Karpas-422 (cell line): Measurements from ENCODE around the gene KLHL2. TPM values are rescaled to one million over a fixed set of nuclear protein-coding genes. Genes with fewer than 3 reads are reported as not detected.
A peak's percentile ranks its signal among the peaks of the same experiment; 100 is the strongest.

Source experiments
- DNase-seq: peaks from one replicate; pipeline ENCODE4 v3.0.0-alpha.2; 2015
- H2AFZ ChIP-seq: fragments of 200-600 bp; sonication (generic); 2 replicates; pipeline ENCODE4 v1.6.1; 2014; ENCODE audit warnings: antibody characterized with exemption, low read length, mixed read lengths
- H3K27ac ChIP-seq: fragments of 200-600 bp; sonication (generic); 2 replicates; pipeline ENCODE4 v1.5.1; 2014; ENCODE audit warnings: mild to moderate bottlenecking, low read length, moderate library complexity
- H3K27me3 ChIP-seq: fragments of 200-600 bp; sonication (generic); 2 replicates; pipeline ENCODE4 v1.6.1; 2014; ENCODE audit warnings: low read length, mixed read lengths
- H3K36me3 ChIP-seq: fragments of 200-600 bp; sonication (generic); 2 replicates; pipeline ENCODE4 v1.6.1; 2014; ENCODE audit warnings: low read length, mixed read lengths; ENCODE audit not compliant: insufficient read depth
- H3K4me1 ChIP-seq: fragments of 200-600 bp; sonication (generic); 2 replicates; pipeline ENCODE4 v1.6.1; 2014; ENCODE audit warnings: mild to moderate bottlenecking, low read length, mixed read lengths
- H3K4me2 ChIP-seq: fragments of 200-600 bp; sonication (generic); 2 replicates; pipeline ENCODE4 v1.6.1; 2014; ENCODE audit warnings: low read length, low read depth, mild to moderate bottlenecking; ENCODE audit not compliant: poor library complexity, severe bottlenecking
- H3K4me3 ChIP-seq: fragments of 200-600 bp; sonication (generic); 2 replicates; pipeline ENCODE4 v1.5.1; 2014; ENCODE audit warnings: mild to moderate bottlenecking, antibody characterized with exemption, low read length, mixed read lengths
- H3K79me2 ChIP-seq: fragments of 200-600 bp; sonication (generic); 2 replicates; pipeline ENCODE4 v1.6.1; 2014; ENCODE audit warnings: mild to moderate bottlenecking, low read length, mixed read lengths
- H3K9ac ChIP-seq: fragments of 200-600 bp; sonication (generic); 2 replicates; pipeline ENCODE4 v1.6.0; 2014; ENCODE audit warnings: low read length
- H3K9me2 ChIP-seq: fragments of 200-600 bp; sonication (generic), shearing (Covaris generic); replicated peaks from 2 replicates; pipeline ENCODE4 v1.6.0; 2014; ENCODE audit warnings: mild to moderate bottlenecking, low read length, moderate library complexity; ENCODE audit not compliant: insufficient read depth
- H3K9me3 ChIP-seq: fragments of 300-700, 200-600 bp; sonication (generic); 2 replicates; pipeline ENCODE4 v1.6.1; 2014; ENCODE audit warnings: low read length, mixed read lengths
- H4K20me1 ChIP-seq: fragments of 200-600 bp; sonication (generic); 2 replicates; pipeline ENCODE4 v1.6.1; 2014; ENCODE audit warnings: mild to moderate bottlenecking, antibody characterized with exemption, low read length, low read depth; ENCODE audit not compliant: insufficient read depth
- total RNA-seq: library from RNA; depleted of rRNA; stranded (reverse); fragments of >200 nt; shearing (Covaris generic); gene quantifications from 2 replicates; pipeline ENCODE4 v1.2.3, GENCODE V29; 2014; ENCODE audit warnings: low replicate concordance

Gene KLHL2
- total RNA-seq, 1 experiment from 2014 or later = 31.5 TPM

DNA sequence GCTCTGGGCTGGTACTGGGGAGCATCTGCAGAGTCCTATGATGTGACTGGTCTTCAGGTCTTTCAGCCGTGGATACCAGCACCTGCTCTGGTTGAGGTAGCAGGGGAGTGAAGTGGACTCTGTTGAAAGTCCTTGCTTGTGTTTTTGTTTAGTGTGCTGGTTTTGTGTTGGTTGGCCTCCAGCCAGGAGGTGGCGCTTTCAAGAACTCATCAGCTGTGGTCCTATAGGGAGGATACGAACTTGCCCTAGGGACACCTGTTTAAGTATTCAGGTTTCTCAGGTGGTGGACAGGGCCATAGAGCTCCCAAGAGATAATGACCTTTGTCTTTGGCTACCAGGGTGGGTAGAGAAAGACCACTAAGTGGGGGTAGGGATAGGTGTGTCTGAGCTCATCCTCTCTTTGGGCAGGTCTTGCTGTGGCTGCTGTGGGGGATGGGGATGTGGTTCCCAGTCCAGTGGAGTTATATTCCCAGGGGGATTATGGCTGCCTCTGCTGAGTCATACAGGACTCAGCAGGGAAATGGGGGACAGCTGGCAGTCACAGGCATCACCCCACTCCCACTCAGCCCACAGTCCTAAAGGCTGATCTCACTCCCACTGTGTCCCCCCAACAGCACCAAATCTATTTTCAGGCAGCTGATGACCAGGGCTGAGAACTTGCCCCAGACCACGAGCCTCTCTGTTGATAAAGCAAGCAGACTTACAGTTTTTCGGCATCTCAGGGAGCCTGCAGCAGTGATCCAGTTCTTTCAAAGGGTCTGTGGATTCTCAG lies 144.2 kb downstream of the KLHL2 start:
- H3K9me2 ChIP-seq = no peaks in the 10 kb centered on the region
- no peak overlapping the region for H3K27ac ChIP-seq
- no peak for DNase-seq
- no peak overlapping the region for H3K4me3 ChIP-seq
- peaks cover 3% of the 10 kb centered on the region; the same call in 1 of the 2 replicates for H3K27me3 ChIP-seq
- no peak overlapping the region for H3K9ac ChIP-seq
- H3K4me2 ChIP-seq = no peak overlapping the region
- no peaks in the 10 kb centered on the region for H3K36me3 ChIP-seq
- H4K20me1 ChIP-seq = no peaks in the 10 kb centered on the region
- H3K79me2 ChIP-seq = no peaks in the 10 kb centered on the region
- no peaks in the 10 kb centered on the region for H3K4me1 ChIP-seq
- no peak overlapping the region for H2AFZ ChIP-seq
- no peaks in the 10 kb centered on the region for H3K9me3 ChIP-seq

- Histone ChIP-seq H3K27ac (no peak overlapping the region), H3K4me2 (no peak overlapping the region), H4K20me1 (no peaks in the 10 kb centered on the region), H3K27me3 (peaks cover 3% of the 10 kb centered on the region; the same call in 1 of the 2 replicates), H3K9me2 (no peaks in the 10 kb centered on the region), H3K4me3 (no peak overlapping the region), H3K79me2 (no peaks in the 10 kb centered on the region), H2AFZ (no peak overlapping the region), H3K4me1 (no peaks in the 10 kb centered on the region), H3K9me3 (no peaks in the 10 kb centered on the region), H3K9ac (no peak overlapping the region), H3K36me3 (no peaks in the 10 kb centered on the region)
- peak; percentile 76 for DNase-seq
These were observed 148.5 kb downstream of the KLHL2 start for GRCh38 chr4:165355900-165356300.

- Histone ChIP-seq H3K4me2 (no peak overlapping the region), H3K27ac (no peak overlapping the region), H3K9me3 (no peaks in the 10 kb centered on the region)
These were observed 152.1 kb downstream of the KLHL2 start for GRCh38 chr4:165359506-165359905.

DNA sequence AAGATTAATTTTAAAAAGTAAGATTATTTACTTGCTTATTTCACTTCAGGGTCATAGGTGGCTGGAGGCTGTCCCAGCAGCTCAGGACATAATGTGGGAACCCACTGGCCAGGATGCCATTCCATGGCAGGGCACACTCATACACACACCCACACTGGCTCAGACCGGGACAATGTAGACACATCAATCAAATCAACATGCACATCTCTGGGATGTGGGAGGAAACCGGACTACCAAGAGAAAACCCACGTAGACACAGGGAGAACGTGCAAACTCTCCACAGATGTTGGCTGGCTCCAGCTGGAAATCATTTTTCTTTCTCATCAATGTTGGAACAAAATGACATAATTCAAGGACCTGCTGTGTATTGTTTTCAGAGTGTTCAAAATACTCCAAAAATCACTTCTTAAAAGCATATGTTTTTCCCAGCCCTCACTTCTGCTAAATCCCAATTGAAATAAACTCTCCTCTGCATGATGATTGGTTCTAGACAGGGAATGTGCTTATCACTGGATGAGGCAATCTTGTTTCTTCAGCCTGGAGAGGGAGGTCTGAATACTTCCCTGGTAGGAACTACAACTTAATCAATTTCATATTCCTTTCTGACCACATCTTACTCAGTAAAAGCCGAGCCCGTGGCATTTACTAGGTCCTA lies 152.8 kb downstream of the KLHL2 start:
- Histone ChIP-seq H3K4me2 (no peak overlapping the region), H3K27ac (no peak overlapping the region), H3K9me3 (no peaks in the 10 kb centered on the region), H3K27me3 (peaks cover 3% of the 10 kb centered on the region; the same call in 1 of the 2 replicates), H2AFZ (no peak overlapping the region), H3K4me3 (no peak overlapping the region), H3K4me1 (no peaks in the 10 kb centered on the region), H3K79me2 (no peaks in the 10 kb centered on the region), H3K36me3 (no peaks in the 10 kb centered on the region), H4K20me1 (no peaks in the 10 kb centered on the region), H3K9me2 (no peaks in the 10 kb centered on the region), H3K9ac (no peak overlapping the region)
- DNase-seq = no peak

More at GRCh38 chr4:165359506-165359905, 152.1 kb downstream of the KLHL2 start:
- no peaks in the 10 kb centered on the region for H3K9me2 ChIP-seq
- no peaks in the 10 kb centered on the region for H4K20me1 ChIP-seq
- H3K4me3 ChIP-seq = no peak overlapping the region
- no peaks in the 10 kb centered on the region for H3K4me1 ChIP-seq
- peaks cover 3% of the 10 kb centered on the region; the same call in 1 of the 2 replicates for H3K27me3 ChIP-seq
- H3K79me2 ChIP-seq = no peaks in the 10 kb centered on the region
- DNase-seq = no peak
- no peak overlapping the region for H3K9ac ChIP-seq
- no peak overlapping the region for H2AFZ ChIP-seq
- no peaks in the 10 kb centered on the region for H3K36me3 ChIP-seq

GRCh38 chr4:165360985-165361670 lies 153.8 kb downstream of the KLHL2 start:
- no peaks in the 10 kb centered on the region for H3K79me2 ChIP-seq
- DNase-seq = no peak
- no peaks in the 10 kb centered on the region for H3K9me2 ChIP-seq
- no peaks in the 10 kb centered on the region for H4K20me1 ChIP-seq
- H3K27me3 ChIP-seq = no peaks in the 10 kb centered on the region
- no peak overlapping the region for H2AFZ ChIP-seq
- no peak overlapping the region for H3K4me2 ChIP-seq
- H3K36me3 ChIP-seq = no peaks in the 10 kb centered on the region
- no peak overlapping the region for H3K4me3 ChIP-seq
- H3K4me1 ChIP-seq = no peaks in the 10 kb centered on the region
- no peaks in the 10 kb centered on the region for H3K9me3 ChIP-seq
- H3K9ac ChIP-seq = no peak overlapping the region
- no peak overlapping the region for H3K27ac ChIP-seq

GRCh38 chr4:165361810-165362209 lies 154.4 kb downstream of the KLHL2 start:
- Histone ChIP-seq H3K9ac (no peak overlapping the region), H3K79me2 (no peaks in the 10 kb centered on the region), H3K36me3 (no peaks in the 10 kb centered on the region), H3K27me3 (no peaks in the 10 kb centered on the region), H3K4me3 (no peak overlapping the region), H2AFZ (no peak overlapping the region), H3K4me2 (no peak overlapping the region), H3K4me1 (no peaks in the 10 kb centered on the region), H3K9me3 (no peaks in the 10 kb centered on the region), H3K27ac (no peak overlapping the region), H4K20me1 (no peaks in the 10 kb centered on the region), H3K9me2 (no peaks in the 10 kb centered on the region)
- DNase-seq = no peak

DNA sequence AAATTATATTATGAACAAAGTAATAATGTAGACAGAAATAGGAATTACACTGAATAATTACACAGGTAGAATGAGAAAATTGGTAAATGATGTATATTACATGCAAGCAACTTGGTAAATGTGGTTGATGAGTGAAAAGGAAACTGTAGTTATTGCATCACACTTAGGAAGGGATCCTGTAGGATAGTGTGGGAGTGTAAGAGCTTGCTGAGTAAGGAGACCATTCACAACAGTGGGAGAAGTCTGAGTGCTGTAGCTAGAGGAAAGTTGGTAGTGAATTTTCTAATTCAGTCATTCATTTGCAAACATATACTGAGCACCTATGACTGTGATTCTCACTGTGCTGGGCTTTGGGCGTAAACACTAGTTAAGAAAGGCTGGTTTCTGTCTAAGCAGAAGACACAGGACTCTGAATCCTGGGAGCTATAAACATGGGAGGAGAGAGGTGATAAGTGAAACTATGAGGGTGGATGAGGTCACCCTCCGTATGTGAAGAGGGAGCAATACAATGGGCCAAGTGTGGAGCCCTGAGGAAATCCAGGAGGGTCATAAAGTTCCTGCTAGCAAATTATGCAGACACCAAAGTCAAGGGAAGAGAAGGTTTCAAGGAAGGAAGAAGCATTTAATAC lies 157.2 kb downstream of the KLHL2 start:
- no peak for DNase-seq
- Histone ChIP-seq H3K9me2 (no peaks in the 10 kb centered on the region), H3K9ac (no peak overlapping the region), H3K4me2 (no peak overlapping the region), H3K4me1 (no peaks in the 10 kb centered on the region), H3K27ac (no peak overlapping the region), H3K36me3 (no peaks in the 10 kb centered on the region), H4K20me1 (no peaks in the 10 kb centered on the region), H3K27me3 (no peaks in the 10 kb centered on the region), H3K9me3 (no peaks in the 10 kb centered on the region), H3K4me3 (no peak overlapping the region), H2AFZ (no peak overlapping the region), H3K79me2 (no peaks in the 10 kb centered on the region)

DNA sequence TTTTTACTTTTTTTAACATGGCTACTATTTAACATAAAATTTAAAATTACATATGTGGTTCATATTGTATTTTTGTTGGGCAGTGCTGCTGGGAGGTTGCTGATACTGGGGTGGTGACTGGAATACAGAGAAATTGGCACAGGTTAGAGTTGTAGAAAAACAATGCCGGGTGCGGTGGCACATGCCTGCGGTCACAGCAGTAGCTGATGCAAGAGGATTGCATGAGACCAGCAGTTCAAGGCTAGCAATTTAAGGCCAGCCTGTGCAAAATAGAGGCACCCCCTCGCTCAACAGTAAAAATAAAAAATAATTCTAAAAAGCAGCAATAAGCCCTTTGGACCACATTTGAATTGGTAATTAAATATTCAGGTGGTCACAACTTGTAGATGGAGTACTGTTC lies 159.7 kb downstream of the KLHL2 start:
- H3K9me3 ChIP-seq = no peaks in the 10 kb centered on the region
- no peaks in the 10 kb centered on the region for H4K20me1 ChIP-seq
- no peak for DNase-seq
- H3K9me2 ChIP-seq = no peaks in the 10 kb centered on the region
- H3K27me3 ChIP-seq = no peaks in the 10 kb centered on the region
- H3K36me3 ChIP-seq = no peaks in the 10 kb centered on the region
- H3K4me2 ChIP-seq = no peak overlapping the region
- no peaks in the 10 kb centered on the region for H3K79me2 ChIP-seq
- no peak overlapping the region for H3K4me3 ChIP-seq
- no peak overlapping the region for H3K9ac ChIP-seq
- H3K4me1 ChIP-seq = no peaks in the 10 kb centered on the region
- no peak overlapping the region for H2AFZ ChIP-seq
- H3K27ac ChIP-seq = no peak overlapping the region
